Activated T-cell treated with anti-CD3 and anti-CD28 coated beads, Interleukin-2, amount 50 U/mL, for 4 hours (primary cell): ENCODE measurements around the gene ZNF26. TPM values are rescaled to one million over a fixed set of nuclear protein-coding genes. Genes with fewer than 3 reads are reported as not detected.

Experiments used
- total RNA-seq, 3 donors: library from RNA; stranded (reverse); gene quantifications; one replicate each; pipeline ENCODE4 v1.2.1, GENCODE V29; 2021

Gene ZNF26
- total RNA-seq, 3 donors from 2014 or later, result 19.4 to 30.2 (median 24.0) TPM

Other genes starting within 250 kb of the ZNF26 start
- 100 to 1,000 TPM in 2 of 3 donors, 10 to 100 TPM in 1; 96.7 to 112 (median 111) TPM for gene ANKLE2, start 224.5 kb upstream of the ZNF26 start, total RNA-seq
- gene GOLGA3, start 157.5 kb upstream of the ZNF26 start, total RNA-seq, result 10 to 100 TPM; 74.6 to 86.9 (median 75.9) TPM
- 10 to 100 TPM; 52.3 to 54.4 (median 53.5) TPM for gene CHFR, start 98.8 kb upstream of the ZNF26 start, total RNA-seq
- gene ZNF605, start 30.1 kb upstream of the ZNF26 start, total RNA-seq, result 1 to 10 TPM; 3.9 to 5.0 (median 4.9) TPM
- 10 to 100 TPM; 11.5 to 15.6 (median 12.5) TPM for gene ZNF84, start 51.1 kb downstream of the ZNF26 start, total RNA-seq
- gene ZNF140, start 94.6 kb downstream of the ZNF26 start, total RNA-seq, result 10 to 100 TPM; 10.4 to 15.0 (median 13.4) TPM
- 1 to 10 TPM; 1.4 to 1.6 (median 1.6) TPM for gene ZNF891, start 143.9 kb downstream of the ZNF26 start, total RNA-seq
- 1 to 10 TPM; 2.4 to 3.5 (median 2.6) TPM for gene ZNF10, start 144.3 kb downstream of the ZNF26 start, total RNA-seq
- 10 to 100 TPM; 17.7 to 19.8 (median 18.0) TPM for gene ZNF268, start 195.1 kb downstream of the ZNF26 start, total RNA-seq
- not detected for gene ANHX, start 249.5 kb downstream of the ZNF26 start, total RNA-seq